HG03342 (cell line): ENCODE measurements around the gene TCERG1L.
"Not testable (repeated sequence)": the region's sequence is repeated elsewhere in the genome, so short reads cannot be mapped to it uniquely, and the experiment has no call there.

Experiments used
- ATAC-seq: cut with Tn5 transposase; IDR thresholded peaks from one replicate; pipeline ENCODE4 v1.9.1; 2021; ENCODE audit warnings: mild to moderate bottlenecking, moderate library complexity; ENCODE audit not compliant: unreplicated experiment

The TCERG1L gene

DNA sequence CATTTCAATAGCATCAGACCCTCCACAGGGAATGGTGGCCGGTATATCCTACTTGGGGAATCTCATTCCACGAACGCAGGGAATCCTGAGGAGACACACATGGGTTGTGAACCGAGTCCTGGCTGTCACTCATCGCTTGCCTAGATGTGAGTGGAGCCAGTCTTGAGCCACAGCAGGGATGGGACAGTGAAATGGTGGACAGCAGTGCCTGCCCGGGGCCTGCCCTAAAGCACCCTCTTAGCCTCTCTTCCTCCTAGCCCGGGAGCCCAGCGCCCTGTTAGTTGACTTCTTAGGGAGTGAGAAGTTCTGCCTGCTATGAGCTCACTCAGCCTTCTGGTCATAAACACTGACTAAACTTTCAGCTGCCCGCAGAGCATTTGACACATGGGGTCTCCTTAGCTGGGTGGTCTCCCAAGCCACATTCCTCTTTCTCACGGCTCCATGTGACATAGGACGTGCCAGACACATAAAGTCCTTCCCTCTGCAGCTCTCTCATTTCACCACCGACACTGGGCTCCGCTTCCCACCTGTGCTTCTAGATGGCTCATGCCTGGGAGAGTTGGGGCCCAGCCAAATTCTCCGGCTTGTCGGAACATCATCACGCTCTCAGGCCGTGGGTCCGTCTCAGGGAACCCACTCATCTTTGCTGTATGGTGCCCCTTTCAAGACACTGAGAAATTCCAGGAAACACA, 60.9 kb downstream of the TCERG1L start:
- ATAC-seq = no peak

DNA sequence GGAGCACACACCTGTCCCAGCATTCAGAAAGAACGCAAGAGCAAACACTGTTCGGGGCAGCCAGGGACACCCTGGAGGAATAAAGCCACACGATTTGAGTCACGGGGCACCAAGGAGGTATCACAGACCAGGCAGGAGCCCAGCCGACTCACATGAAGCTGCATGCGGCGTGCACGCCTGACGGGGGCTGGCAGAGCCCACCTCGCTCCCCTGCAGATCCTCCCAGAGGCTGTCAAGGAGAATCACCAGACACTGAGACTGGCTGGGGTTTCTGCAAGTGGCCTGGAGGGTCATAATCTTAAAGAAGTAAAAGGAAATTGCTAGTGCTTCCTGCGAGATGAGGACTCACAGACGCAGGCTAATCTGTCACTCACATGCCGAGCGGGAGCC, 61.6 kb downstream of the TCERG1L start:
- no peak for ATAC-seq

GRCh38 chr10:131249238-131249954, 62.1 kb downstream of the TCERG1L start:
- ATAC-seq = no peak

DNA sequence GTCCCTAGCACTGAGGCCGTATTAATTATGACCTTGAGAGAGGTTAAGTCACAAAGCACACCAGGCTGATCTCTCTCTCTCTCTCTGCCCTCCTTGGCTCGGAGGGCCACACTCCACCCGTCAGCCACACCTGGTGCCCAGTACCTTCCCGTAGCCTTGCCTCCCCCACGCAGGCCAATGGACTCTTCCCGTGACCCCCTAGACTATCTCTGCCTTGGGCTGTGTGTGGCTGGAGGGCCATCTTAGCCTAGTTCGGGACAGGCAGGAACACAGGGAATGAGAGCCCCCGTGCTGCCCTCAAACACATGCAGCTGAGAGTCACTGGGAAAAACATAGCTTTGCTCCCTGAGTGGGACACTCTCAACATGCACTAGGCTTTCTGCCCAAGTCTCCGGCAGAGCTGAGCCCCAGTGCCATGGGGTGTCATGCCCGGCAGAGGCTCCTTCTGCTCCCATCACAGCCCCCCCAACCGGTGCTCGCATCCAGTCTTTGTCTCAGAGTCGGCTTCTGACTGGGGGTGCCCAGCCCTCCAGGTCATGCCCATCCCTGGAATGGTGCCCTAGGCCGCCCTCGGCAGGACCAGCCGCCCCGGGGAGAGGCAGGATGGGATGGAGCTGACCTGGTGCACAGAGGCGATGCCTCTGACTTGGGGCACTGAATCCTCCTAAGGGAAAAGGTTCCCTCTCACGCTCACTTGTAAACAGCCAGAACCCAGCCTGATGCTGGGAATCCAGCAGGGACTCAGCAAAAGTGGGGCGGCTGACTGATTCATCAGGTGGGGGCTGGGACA, 63.0 kb downstream of the TCERG1L start:
- ATAC-seq = no peak

DNA sequence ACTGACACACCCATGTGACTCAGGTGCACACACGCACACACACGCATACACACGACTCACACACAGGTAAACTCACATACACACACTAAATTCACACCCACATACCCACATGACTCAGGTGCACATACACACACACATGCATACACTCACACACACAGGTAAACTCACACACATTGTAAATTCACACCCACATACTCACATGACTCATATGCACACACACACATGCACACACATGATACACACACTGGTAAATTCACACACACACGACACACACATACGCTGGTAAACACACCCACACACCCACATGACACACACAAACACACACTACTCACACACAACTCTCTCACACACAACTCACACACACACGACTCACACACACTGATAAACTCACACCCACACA, 63.6 kb downstream of the TCERG1L start:
- no peak for ATAC-seq

GRCh38 chr10:131246775-131247174, 64.7 kb downstream of the TCERG1L start:
- no peak for ATAC-seq

DNA sequence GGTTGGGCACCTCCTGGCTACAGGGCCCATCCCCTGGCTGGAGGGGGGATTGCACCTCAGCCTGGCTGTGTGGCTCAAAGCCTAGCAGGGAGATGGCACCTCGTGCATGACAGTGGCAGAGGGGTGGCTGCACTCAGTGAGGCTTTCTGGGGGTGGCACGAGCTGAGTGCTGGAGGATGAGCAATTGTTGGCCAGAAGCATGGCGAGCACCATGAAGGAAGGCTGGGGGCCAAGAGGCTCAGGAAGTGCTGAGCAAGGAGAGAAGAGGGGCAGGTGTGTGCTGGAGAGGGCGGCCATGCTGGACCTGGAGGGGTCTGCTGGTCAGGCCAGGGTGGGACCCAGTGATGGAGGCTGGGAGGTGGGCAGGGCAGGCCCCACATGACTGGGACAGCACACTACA, 65.4 kb downstream of the TCERG1L start:
- ATAC-seq = no peak

GRCh38 chr10:131245475-131246059, 66.0 kb downstream of the TCERG1L start:
- ATAC-seq = no peak

DNA sequence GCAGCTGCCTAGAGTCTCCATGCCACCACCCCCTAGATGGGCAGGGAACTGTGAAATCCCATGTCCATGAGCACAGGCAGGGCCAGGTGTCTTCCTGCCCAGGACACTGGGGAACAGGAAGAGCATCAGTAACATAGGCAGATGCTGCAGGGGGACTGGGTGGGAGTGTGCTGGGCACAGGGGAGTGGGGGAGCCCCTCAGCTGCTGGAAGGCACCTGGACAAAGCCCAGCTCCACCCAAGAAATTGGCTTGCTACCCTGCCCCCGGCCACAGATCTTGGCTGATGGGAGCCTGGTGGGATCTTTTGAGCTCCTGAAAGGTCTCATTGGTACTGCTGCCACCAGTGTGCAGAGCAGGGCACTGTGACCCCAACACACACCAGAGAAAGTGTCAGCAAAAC, 66.7 kb downstream of the TCERG1L start:
- no peak for ATAC-seq

DNA sequence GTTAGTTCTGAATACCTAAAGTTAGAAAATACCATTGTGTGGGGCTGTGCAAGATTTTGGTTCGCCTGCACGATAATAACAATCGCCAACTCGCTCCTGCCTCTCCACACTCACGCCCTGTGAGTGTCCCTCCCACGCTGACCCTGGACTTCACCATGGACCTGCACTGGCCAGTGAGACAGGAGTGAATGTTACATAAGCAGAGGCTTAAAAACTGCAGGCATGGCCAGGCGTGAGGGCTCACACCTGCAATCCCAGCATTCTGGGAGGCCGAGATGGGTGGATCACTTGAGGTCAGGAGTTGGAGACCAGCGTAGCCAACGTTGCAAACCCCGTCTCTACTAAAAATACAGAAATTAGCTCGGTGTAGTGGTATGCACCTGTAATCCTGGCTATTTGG, 68.4 kb downstream of the TCERG1L start:
- no peak for ATAC-seq

DNA sequence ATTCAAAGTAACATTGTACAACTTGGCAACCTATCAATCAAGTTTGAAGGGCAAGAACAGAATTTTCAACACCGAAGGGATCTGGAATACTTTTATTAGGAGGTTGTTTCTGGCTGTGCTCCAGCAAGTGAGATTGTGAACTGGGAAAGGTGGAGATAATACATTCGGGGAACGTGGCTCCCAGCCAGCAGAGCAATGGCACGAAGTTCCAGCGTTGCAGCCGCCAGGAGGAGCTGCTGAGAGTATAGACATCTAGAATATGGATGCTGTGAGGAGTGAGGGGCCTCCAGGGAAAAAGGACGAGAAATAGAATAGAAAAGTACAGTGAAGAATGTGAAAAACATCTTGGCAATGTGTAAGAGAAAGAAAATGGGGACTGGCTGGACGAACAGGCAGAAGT, 69.5 kb downstream of the TCERG1L start:
- ATAC-seq = no peak

DNA sequence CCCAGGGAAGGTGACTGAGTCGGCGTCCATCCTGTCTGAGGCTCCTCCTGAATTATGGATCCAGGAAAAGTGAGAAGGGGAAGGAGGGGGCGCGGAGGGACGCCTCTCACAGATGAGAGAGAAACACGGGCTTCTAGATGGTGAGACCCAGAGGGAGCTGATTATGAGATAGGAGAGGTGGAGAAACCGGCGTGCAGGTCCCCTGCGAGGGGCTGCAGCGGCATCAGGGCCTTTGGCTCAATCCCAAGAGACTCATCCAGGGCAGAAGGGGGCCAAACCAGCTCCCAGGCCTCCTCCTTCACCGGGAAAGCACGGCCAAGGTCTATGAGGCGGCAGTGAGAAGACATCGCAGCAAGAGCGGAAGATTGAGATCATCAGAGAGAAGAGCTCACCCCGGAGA, 70.8 kb downstream of the TCERG1L start:
- ATAC-seq = no peak

- no peak for ATAC-seq
Observed at GRCh38 chr10:131239926-131240325, 71.6 kb downstream of the TCERG1L start.

DNA sequence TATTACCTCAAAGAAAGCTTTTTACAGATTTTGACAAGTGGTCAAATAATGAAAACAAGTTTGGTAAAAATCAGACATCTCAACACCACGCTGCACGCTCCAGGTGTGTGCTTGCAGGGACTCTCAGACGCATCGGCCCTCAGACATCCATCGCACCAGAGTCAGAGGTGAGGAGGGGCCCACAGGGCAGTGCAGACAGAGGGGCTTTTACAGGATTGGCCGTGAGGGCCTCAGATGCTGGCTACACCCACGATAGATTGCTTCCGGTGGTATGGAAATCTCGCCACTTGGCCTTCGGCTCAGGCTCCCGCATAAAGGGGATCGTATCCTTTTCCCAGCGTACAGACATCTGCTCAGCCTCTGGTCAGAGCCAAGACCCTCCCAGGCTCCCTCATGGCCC, 72.1 kb downstream of the TCERG1L start:
- no peak for ATAC-seq

GRCh38 chr10:131238669-131239280, 72.7 kb downstream of the TCERG1L start:
- no peak for ATAC-seq

DNA sequence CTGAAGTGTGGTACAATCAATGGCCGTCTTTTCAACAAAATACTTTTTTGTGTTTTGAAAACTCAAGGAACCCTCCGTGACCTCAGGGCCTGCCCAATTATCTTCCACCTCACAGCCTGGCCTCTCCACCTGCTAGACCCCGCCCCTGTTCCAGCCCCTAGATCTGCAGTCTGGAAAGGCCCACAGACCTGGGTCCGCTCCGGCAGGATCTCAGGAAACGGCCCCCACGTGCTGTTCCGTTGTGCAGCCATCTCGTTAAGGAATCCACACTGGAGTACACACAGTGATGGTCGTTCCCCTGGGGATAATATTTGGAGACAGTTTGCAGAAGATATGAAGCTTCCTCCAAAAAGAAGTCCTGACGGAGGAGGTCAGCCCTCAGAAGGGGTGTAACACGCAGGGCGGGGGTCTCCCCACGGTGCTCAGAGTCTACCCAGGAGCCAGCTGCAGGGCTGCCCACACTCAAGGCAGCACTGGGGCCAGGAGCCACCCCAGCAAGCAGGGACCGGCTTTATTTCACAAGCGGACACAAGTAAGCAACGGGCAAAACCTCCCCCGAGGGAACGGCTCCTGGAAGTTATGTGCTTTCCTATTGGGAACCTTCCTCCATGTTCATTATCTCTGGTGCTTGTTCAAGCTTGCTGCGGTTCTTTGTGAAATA, 73.4 kb downstream of the TCERG1L start:
- ATAC-seq = no peak

DNA sequence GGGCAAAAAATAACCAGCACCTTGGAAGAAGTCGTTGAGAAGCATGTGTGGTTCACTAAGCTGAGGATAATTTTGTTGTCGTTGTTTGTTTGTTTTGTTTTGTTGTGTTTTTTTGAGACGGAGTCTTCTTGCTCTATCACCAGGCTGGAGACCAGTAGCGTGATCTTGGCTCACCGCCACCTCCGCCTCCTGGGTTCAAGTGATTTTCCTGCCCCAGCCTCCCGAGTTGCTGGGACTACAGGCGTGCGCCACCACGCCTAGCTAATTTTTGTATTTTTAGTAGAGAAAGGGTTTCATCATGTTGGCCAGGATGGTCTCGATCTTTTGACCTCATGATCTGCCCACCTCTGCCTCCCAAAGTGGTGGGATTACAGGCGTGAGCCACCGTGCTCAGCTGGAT, 76.9 kb downstream of the TCERG1L start:
- ATAC-seq = not testable (repeated sequence)

DNA sequence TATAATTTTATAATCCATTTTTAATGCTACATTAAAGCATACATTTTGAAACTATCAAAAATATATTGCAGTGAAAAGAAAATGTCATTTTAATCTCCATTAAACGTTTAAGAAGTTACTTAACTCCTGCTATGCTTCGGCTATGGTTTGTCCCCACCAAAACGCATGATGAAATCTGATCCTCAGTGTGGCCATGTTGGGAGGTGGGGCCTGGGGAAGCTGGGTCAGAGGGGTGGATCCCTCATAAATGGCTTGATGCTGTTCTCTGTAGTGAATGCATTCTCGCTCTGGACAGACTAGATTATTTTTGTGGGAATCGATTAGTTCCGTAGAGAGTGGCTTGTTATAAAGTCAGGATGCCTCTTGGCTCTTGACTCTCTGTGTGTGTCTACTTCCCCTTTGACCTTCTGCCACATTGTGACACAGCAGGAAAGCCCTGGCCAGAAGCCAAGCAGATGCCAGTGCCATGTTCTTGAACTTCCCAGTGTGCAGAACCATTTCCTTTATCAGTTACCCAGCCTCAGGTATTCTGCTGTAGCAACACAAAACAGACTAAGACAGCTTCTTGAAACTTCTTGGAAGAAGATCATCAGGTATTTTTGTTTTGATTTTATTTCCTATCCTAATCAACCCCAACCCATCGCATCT, 77.8 kb downstream of the TCERG1L start:
- no peak for ATAC-seq

DNA sequence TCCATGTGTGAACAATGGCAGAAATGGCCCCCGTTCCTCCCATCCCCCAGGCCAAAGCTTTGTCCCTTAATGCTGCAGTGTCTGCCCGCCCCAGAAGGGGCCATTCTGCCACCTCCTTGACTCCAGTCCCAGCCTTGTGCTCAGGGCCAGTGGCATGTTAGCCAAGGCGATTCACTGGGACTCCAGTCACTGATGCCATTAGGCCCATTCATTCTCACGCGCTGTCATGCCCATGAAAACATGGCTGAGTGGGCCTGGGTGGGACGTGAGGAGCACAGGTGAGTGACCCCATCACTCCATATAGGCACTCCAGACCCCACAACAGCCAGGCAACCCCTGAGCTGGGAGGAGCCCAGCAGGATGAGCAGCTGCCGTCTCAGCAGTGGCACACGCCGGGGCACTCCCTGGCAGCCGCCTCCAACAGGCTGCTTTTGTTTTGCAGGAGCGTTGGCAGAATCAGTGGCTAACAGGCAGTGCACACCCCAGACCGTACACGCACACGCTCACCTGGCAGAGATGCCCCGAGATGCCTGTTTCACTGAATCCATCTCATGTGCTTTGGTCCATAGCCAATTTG, 79.5 kb downstream of the TCERG1L start:
- ATAC-seq = no peak
